ENCODE data around the gene ARID5B. TPM values are rescaled to one million over a fixed set of nuclear protein-coding genes. Genes with fewer than 3 reads are reported as not detected.

Gene ARID5B
- polyA plus RNA-seq, 1 experiment: 137 TPM

DNA sequence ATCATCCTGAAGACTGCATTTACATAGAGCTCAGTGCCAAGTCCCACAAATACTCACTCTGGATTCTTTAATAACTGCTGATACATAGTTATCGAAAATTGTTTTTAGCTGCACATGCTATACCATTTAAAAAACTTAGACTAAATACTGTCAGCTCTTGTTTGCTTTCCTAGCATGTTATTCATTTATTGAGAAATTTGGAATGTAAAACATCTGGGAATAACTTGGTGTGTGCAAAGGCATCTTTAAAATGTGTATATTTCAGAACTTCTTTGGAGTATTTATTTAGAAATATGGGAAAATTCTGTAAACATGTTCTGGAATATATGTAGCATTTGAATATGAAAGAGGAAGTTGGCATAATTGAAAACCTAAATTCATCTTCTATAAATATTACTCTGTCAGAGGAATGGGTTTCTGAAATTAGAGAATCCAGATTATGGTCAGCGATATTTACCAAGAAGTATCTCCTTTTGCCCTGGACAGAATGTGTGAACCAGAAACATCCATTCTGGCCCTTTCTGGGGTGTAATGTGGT, 119.7 kb downstream of the ARID5B start:
- Histone ChIP-seq H3K27ac (ENCODE audit: low read depth, low read length) (no peak overlapping the region), H3K4me3 (ENCODE audit: low read depth, low read length) (no peak overlapping the region), H3K9me3 (ENCODE audit: control insufficient read depth, insufficient read depth, low read length) (no peaks in the 10 kb centered on the region), H3K27me3 (ENCODE audit: control insufficient read depth, insufficient read depth, low read length) (no peaks in the 10 kb centered on the region)
- no peak for TF ChIP-seq CTCF (IDR thresholded peaks at IDR 0.05; ENCODE audit: low read depth, low read length)
- CTCF ChIA-PET: interaction anchor here (1.1 kb wide), 1 partner anchor 17 kb away, joined by 8 read pairs; no protein-coding TSS in a partner anchor
- no peak for DNase-seq (ENCODE audit: low read depth, low spot score)
- POLR2A ChIA-PET: no interaction called here

DNA sequence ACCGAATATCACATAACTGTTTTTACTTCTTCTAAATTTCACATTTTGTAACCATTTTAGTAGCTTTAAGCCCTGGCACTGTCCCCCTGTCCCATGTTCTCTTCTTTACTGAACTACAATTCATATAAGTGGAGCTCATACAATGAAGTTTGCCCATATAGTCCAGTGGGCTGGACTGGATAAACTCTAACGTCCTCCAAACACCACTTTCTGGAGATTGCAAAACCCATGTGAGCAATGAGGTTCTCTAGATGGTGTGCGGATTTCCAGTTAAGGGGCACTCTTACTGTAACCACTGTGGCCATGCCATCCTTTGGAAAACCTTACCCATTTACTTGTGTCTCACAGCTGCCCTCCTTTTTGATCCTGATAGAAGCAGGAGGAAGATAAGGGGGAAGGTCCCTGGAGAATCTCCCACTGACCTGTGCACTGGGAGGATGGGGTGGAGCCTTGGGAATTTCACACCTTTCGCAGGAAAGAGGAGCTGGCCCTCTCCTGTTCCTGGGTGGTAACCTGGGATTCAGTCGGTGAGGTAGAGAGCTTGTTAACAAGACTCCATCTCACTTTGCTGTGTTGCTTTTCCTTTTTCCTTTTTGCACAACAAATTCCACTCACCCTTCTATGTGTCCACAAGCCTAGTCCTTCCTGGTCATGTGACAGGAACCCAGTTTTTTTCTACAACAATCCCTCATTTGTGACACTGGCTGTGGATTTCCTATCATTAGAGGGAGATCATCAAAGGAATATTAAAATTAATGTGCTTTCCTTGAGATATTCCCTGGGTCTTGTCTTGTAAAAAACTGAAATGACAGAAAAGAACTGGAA, 120.7 kb downstream of the ARID5B start:
- DNase-seq (ENCODE audit: low read depth, low spot score): no peak
- no peaks in the 10 kb centered on the region for H3K27me3 ChIP-seq (ENCODE audit: control insufficient read depth, insufficient read depth, low read length)
- no peaks in the 10 kb centered on the region for H3K9me3 ChIP-seq (ENCODE audit: control insufficient read depth, insufficient read depth, low read length)
- POLR2A ChIA-PET: no interaction called here
- no peak for TF ChIP-seq CTCF (IDR thresholded peaks at IDR 0.05; ENCODE audit: low read depth, low read length)
- no peak overlapping the region for H3K4me3 ChIP-seq (ENCODE audit: low read depth, low read length)
- H3K27ac ChIP-seq (ENCODE audit: low read depth, low read length): no peak overlapping the region
- CTCF ChIA-PET: interaction anchor here (1.1 kb wide), 1 partner anchor 16 kb away, joined by 8 read pairs; no protein-coding TSS in a partner anchor

DNA sequence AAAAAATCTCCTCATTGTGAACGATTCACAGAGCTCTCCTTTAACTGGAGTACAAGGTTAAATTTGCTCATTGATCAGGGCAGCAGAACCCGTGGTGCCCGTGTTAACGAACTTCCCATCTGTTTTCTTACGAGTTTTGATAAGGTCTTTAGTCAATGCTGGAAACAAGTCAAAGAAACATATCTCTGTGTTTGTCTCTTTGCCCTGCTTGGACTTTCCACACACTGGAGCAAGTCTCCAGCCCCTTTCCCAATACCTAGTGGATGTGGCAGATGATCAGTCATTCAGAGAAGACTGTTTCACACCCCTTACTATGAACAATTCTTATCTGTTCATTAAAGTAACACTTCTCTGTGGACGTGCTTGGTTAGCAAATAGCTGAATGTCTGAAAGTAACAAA, 121.3 kb downstream of the ARID5B start:
- no peak overlapping the region for H3K4me3 ChIP-seq (ENCODE audit: low read depth, low read length)
- ChIA-PET CTCF (no interaction called here), POLR2A (no interaction called here)
- H3K27me3 ChIP-seq (ENCODE audit: control insufficient read depth, insufficient read depth, low read length): no peaks in the 10 kb centered on the region
- H3K27ac ChIP-seq (ENCODE audit: low read depth, low read length): no peak overlapping the region
- no peak for TF ChIP-seq CTCF (IDR thresholded peaks at IDR 0.05; ENCODE audit: low read depth, low read length)
- H3K9me3 ChIP-seq (ENCODE audit: control insufficient read depth, insufficient read depth, low read length): no peaks in the 10 kb centered on the region
- no peak for DNase-seq (ENCODE audit: low read depth, low spot score)

- H3K4me3 ChIP-seq (ENCODE audit: low read depth, low read length): no peak overlapping the region
- ChIA-PET CTCF (no interaction called here), POLR2A (no interaction called here)
- no peaks in the 10 kb centered on the region for H3K9me3 ChIP-seq (ENCODE audit: control insufficient read depth, insufficient read depth, low read length)
- no peak for DNase-seq (ENCODE audit: low read depth, low spot score)
- no peaks in the 10 kb centered on the region for H3K27me3 ChIP-seq (ENCODE audit: control insufficient read depth, insufficient read depth, low read length)
- TF ChIP-seq CTCF (IDR thresholded peaks at IDR 0.05; ENCODE audit: low read depth, low read length): no peak
- no peak overlapping the region for H3K27ac ChIP-seq (ENCODE audit: low read depth, low read length)
These were observed 121.8 kb downstream of the ARID5B start for GRCh38 chr10:62023329-62023728.

DNA sequence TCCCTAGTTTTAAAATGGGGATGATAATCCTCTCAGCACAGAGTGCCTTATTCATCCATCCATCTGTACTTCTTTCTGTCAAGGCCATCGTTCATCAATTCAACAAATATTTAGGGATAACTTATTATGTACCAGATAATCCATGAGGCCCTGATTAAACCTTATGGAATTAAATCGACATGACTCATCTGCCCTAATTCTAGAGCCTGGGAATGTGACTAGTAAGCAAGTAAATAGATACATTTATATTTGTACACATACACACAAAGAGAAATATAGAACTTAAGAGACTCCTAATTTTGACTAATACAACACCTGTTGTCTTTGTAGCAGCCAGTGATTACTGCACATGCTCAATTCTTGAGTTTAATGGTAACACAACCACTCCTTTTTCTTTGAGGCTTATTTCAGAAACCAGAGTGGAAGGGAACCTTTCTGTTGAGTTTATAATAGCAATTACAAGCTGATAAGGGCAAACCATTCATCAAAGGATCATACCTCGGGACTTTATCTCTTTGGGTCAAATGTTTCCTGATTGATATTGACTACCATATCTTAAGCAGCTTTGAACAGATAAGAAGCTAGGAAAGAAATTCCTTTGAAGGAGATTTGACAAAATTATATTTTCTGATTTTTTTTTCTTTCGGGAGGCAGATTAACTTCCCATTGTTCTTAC, 122.7 kb downstream of the ARID5B start:
- Histone ChIP-seq H3K27me3 (ENCODE audit: control insufficient read depth, insufficient read depth, low read length) (no peaks in the 10 kb centered on the region), H3K9me3 (ENCODE audit: control insufficient read depth, insufficient read depth, low read length) (no peaks in the 10 kb centered on the region), H3K27ac (ENCODE audit: low read depth, low read length) (no peak overlapping the region), H3K4me3 (ENCODE audit: low read depth, low read length) (no peak overlapping the region)
- no peak for TF ChIP-seq CTCF (IDR thresholded peaks at IDR 0.05; ENCODE audit: low read depth, low read length)
- ChIA-PET CTCF (interaction anchor here (6.6 kb wide), 1 partner anchor 14 kb away, joined by 38 read pairs; no protein-coding TSS in a partner anchor), POLR2A (no interaction called here)
- no peak for DNase-seq (ENCODE audit: low read depth, low spot score)

Measured in AG04450 (cell line).